Upper lobe of right lung (tissue), 1 donor: ENCODE measurements around the gene TMED3. TPM values are rescaled to one million over a fixed set of nuclear protein-coding genes. Genes with fewer than 3 reads are reported as not detected.
A peak's percentile ranks its signal among the peaks of the same experiment; 100 is the strongest.

Experiments used
- ATAC-seq: fragments of 200-7000 bp; cut with Tn5 transposase; one replicate; pipeline ENCODE4 v1.9.1; 2020; ENCODE audit warnings: mild to moderate bottlenecking, moderate library complexity
- DNase-seq: peaks from one replicate; pipeline ENCODE4 v3.0.0-alpha.2; 2020
- H3K27ac ChIP-seq: fragments of 200-600 bp; one replicate; pipeline ENCODE4 v1.8.0; 2022
- H3K27me3 ChIP-seq: fragments of 200-600 bp; one replicate; pipeline ENCODE4 v1.8.0; 2022; ENCODE audit warnings: mild to moderate bottlenecking
- H3K36me3 ChIP-seq: fragments of 200-600 bp; one replicate; pipeline ENCODE4 v1.8.0; 2022
- H3K4me1 ChIP-seq: fragments of 200-600 bp; one replicate; pipeline ENCODE4 v1.8.0; 2022
- H3K4me3 ChIP-seq: fragments of 200-600 bp; one replicate; pipeline ENCODE4 v1.8.0; 2022; ENCODE audit warnings: mild to moderate bottlenecking
- H3K9me3 ChIP-seq: fragments of 200-600 bp; one replicate; pipeline ENCODE4 v1.8.0; 2022
- intact Hi-C: fragments of 100-400 bp; cut with DNase I; formaldehyde crosslinking; loops from one replicate; pipeline ENCODE4 v1.11.0; 2022
- total RNA-seq: library from RNA; stranded (reverse); fragmentation: NEBNext Ultra II Directional; extraction: Animal tissue kit (Norgen Biotek cat#: 25700); gene quantifications from one replicate; pipeline ENCODE4 v1.2.1, GENCODE V29; 2021
- TF ChIP-seq, protein P1 (sequence below): fragments of 200-600 bp; IDR thresholded peaks from one replicate; pipeline ENCODE4 v1.8.0; 2022; ENCODE audit warnings: antibody characterized with exemption
- donor health status: DM: no; HTN: yes; CAD: no; lungs with severe emphysema.

TMED3 gene
- total RNA-seq, 1 donor from 2014 or later: 45.6 TPM

DNA sequence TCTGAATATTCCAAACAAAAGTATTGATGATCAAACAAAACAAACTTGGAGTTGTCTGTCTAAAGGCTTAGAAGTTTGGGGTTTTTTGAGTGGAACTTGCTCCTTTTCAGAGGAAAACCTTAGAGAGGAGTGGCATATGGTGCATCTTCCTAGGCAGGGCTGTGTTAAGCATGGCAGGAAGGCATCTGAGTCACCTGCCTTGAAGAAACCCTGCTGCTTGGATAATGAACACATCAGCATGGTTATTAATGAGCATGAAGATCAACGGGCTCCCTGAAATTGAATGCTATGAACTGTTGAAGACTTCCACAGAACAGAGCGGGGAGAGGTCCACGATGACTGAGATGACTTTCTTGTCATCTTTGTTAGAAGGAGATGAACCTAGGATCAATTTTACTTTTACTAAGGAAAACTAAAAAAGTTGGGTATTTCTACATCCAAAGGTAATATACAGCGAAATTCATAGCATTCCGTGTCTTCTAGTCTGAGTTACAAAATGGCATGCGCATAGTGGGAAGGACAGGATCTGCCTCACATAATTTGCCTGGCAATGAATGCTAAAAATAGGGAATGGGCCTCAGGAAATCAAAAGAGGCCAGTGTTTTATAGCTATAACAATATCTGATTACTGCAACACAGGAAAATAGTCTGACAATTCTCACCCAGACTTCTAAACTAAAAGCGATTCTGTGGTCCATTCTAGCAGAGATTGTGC lies 11.6 kb upstream of the TMED3 start:
- DNase-seq (no peak), ATAC-seq (no peak)
- Histone ChIP-seq H3K9me3 (no peaks in the 10 kb centered on the region), H3K36me3 (no peaks in the 10 kb centered on the region), H3K27ac (no peak overlapping the region), H3K4me3 (no peak overlapping the region), H3K4me1 (no peaks in the 10 kb centered on the region), H3K27me3 (peaks cover 11% of the 10 kb centered on the region)
- TF ChIP-seq, protein P1, sequence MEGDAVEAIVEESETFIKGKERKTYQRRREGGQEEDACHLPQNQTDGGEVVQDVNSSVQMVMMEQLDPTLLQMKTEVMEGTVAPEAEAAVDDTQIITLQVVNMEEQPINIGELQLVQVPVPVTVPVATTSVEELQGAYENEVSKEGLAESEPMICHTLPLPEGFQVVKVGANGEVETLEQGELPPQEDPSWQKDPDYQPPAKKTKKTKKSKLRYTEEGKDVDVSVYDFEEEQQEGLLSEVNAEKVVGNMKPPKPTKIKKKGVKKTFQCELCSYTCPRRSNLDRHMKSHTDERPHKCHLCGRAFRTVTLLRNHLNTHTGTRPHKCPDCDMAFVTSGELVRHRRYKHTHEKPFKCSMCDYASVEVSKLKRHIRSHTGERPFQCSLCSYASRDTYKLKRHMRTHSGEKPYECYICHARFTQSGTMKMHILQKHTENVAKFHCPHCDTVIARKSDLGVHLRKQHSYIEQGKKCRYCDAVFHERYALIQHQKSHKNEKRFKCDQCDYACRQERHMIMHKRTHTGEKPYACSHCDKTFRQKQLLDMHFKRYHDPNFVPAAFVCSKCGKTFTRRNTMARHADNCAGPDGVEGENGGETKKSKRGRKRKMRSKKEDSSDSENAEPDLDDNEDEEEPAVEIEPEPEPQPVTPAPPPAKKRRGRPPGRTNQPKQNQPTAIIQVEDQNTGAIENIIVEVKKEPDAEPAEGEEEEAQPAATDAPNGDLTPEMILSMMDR: no peak
- intact Hi-C loops: no loop called here

DNA sequence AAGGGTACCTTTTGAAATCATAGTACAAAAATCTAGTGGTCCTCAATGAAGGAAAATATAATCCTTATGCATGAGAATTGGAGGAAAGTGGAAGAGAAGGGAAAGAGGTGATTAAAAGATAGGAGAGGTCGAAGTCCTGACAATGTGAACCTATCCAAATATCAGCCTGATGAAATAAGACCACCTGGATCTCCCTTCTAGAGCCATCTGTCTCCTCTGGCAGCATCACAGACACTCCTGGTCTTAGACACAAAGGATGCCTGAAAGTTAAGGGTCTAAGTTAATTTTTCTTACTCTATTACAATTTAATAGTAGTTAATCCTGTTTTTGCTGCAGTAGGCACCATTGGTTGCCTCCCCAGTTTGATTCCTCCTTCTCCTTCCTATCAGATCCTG lies 11.1 kb upstream of the TMED3 start:
- Histone ChIP-seq H3K4me1 (no peaks in the 10 kb centered on the region), H3K27me3 (peaks cover 16% of the 10 kb centered on the region)

DNA sequence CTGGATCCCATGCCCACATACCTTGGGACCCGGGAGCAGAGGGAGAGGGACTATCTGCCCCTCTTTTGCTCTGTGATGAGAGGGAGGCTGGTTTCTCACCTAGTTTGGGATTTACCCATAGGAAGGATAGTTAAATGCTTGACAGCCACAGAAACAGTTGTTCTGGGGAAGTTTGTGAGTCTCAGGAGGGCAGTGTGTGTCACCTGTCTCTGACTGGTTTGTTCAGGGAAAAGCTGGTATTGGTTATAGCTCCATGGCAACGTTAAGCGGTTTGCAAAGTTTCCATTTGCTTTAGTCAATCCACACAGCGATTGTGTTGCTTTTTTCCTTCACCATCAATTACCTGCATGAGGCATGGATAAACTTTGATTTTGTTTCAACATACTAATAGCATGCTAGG lies 3.7 kb upstream of the TMED3 start:
- TF ChIP-seq, protein P1: no peak
- H3K4me3 ChIP-seq: no peak overlapping the region
- intact Hi-C loops: no loop called here
- H3K27me3 ChIP-seq: peaks cover 29% of the 10 kb centered on the region
- H3K27ac ChIP-seq: no peak overlapping the region
- ATAC-seq (no peak), DNase-seq (no peak)
- H3K36me3 ChIP-seq: no peaks in the 10 kb centered on the region
- H3K9me3 ChIP-seq: no peaks in the 10 kb centered on the region
- peaks cover 10% of the 10 kb centered on the region for H3K4me1 ChIP-seq

More for the DNA sequence above, 11.1 kb upstream of the TMED3 start:
- Histone ChIP-seq H3K36me3 (no peaks in the 10 kb centered on the region), H3K9me3 (no peaks in the 10 kb centered on the region), H3K27ac (no peak overlapping the region), H3K4me3 (no peak overlapping the region)
- TF ChIP-seq, protein P1: no peak
- DNase-seq (no peak), ATAC-seq (no peak)
- intact Hi-C loops: no loop called here

DNA sequence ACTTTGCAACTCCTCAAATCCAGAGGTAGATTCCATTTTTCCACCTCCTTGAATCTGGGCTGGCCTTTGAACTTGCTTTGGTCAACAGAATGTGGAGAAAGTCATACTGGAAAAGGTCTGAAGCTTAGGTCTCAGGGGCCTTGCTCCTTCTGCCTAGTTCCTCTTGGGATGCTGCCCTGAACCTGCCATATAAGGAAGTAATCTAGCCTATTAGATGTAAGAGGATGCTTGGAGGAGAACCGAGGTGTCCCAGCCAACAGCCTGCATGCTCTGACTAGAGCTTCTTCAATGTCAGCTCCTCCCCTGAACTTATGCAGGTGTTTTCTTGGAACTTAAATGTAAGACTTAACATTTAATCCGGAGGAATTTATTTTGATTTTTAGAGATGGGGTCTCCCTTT lies 2.0 kb upstream of the TMED3 start:
- ATAC-seq: no peak
- intact Hi-C loops: no loop called here

GRCh38 chr15:79310612-79310984 lies 314 bp upstream of the TMED3 start:
- peaks cover 14% of the 10 kb centered on the region for H3K4me1 ChIP-seq
- ATAC-seq: peak; percentile 34
- peaks cover 11% of the 10 kb centered on the region for H3K27me3 ChIP-seq
- no peaks in the 10 kb centered on the region for H3K9me3 ChIP-seq
- intact Hi-C loops: no loop called here
- TF ChIP-seq, protein P1: no peak
- H3K4me3 ChIP-seq: peak overlapping the region; percentile 89
- no peak overlapping the region for H3K27ac ChIP-seq
- H3K36me3 ChIP-seq: peaks cover 19% of the 10 kb centered on the region
- no peak for DNase-seq

More for the DNA sequence above, 2.0 kb upstream of the TMED3 start:
- H3K36me3 ChIP-seq: peaks cover 2% of the 10 kb centered on the region
- H3K4me1 ChIP-seq: peaks cover 14% of the 10 kb centered on the region
- H3K4me3 ChIP-seq: no peak overlapping the region
- peaks cover 25% of the 10 kb centered on the region for H3K27me3 ChIP-seq
- H3K9me3 ChIP-seq: no peaks in the 10 kb centered on the region
- TF ChIP-seq, protein P1: no peak
- no peak overlapping the region for H3K27ac ChIP-seq
- DNase-seq: no peak
